HepG2 (cell line): ENCODE measurements around the gene NUDT14.

Experiments used
- EHMT2 ChIP-seq: fragments of 200-600 bp; sonication (generic); IDR thresholded peaks from 2 replicates; pipeline ENCODE4 v1.7.0; 2017; ENCODE audit warnings: antibody characterized with exemption, low read depth, low read length, borderline replicate concordance
- FOXA1 ChIP-seq, 2 experiments: fragments of 450-650 bp in 1 of 2; sonication (generic) in 1 of 2; formaldehyde crosslinking in 1 of 2; IDR thresholded peaks; 2 replicates each; pipeline versions ENCODE4 v1.4.0 to v1.6.1; 2016 to 2020; ENCODE audit warnings: missing genetic modification reagents in 1 of 2
- MAFF ChIP-seq: IDR thresholded peaks from 2 replicates; pipeline ENCODE4 v1.6.1; 2011; ENCODE audit warnings: low read depth, low read length, improper control_type of control experiment
- MLLT10 ChIP-seq: sonication (generic); formaldehyde crosslinking; IDR thresholded peaks from 2 replicates; pipeline ENCODE4 v1.4.0; 2020; ENCODE audit warnings: missing genetic modification reagents
- POLR2A ChIP-seq, 2 experiments: IDR thresholded peaks; 2 replicates each; pipeline ENCODE4 v1.6.1; 2011; ENCODE audit warnings: low read depth in 2 of 2, low read length in 2 of 2, mild to moderate bottlenecking in 1 of 2, moderate library complexity in 1 of 2; ENCODE audit not compliant: insufficient read depth in 1 of 2
- RNF2 ChIP-seq: fragments of 450-650 bp; conservative IDR thresholded peaks from 2 replicates; pipeline ENCODE4 v1.6.1; 2016; ENCODE audit warnings: low read depth
- TF ChIP-seq, protein P1 (sequence below): IDR thresholded peaks from 2 replicates; pipeline ENCODE4 v1.6.1; 2016
- TF ChIP-seq, protein P2 (sequence below): sonication (generic); formaldehyde crosslinking; conservative IDR thresholded peaks from 2 replicates; pipeline ENCODE4 v1.4.0; 2020; ENCODE audit warnings: mild to moderate bottlenecking, missing genetic modification reagents, moderate library complexity

DNA sequence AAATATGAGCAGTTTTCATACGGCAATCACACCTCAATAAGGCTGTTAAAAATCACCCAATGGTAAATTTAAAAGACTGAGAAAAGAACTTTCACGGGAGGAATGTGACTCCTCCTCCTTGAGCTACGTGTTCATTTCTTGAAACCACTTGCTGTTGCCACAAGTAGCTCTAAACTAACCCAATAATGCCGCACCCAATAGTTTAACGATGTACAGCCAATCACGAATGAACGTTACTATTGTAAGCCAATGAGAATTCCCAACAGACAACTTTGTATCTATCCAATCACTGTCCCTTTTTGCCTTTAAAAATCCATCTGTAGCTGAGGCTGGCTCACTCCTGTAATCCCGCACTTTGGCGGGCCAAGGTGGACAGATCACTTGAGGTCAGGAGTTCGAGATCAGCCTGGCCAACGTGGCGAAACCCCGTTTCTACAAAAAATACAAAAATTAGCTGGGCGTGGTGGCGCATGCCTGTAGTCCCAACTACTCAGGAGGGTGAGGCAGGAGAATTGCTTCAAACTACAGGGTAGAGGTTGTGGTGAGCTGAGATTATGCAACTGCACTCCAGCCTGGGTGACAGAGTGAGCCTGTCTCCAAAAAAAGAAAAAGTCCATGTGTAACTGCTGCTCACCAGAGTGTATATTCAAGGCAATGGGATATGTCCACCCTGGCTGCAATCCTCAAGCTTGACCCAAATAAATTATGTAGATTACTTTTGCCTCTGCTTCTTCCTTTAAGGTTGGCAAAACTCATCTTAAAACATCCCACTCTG, 42.8 kb upstream of the NUDT14 start:
- no peak for TF ChIP-seq MLLT10 (CRISPR knock-in tag)
- TF ChIP-seq, protein P1, sequence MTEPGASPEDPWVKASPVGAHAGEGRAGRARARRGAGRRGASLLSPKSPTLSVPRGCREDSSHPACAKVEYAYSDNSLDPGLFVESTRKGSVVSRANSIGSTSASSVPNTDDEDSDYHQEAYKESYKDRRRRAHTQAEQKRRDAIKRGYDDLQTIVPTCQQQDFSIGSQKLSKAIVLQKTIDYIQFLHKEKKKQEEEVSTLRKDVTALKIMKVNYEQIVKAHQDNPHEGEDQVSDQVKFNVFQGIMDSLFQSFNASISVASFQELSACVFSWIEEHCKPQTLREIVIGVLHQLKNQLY: no peak
- TF ChIP-seq FOXA1 (IDR thresholded peaks at IDR 0.05): no peak
- TF ChIP-seq FOXA1 (CRISPR knock-in tag; IDR thresholded peaks at IDR 0.05): no peak
- no peak for TF ChIP-seq MAFF
- no peak for TF ChIP-seq POLR2A (IDR thresholded peaks at IDR 0.05; ENCODE audit: insufficient read depth in 1 of 2, low read depth in 2 of 2, low read length in 2 of 2)
- TF ChIP-seq EHMT2: no peak
- TF ChIP-seq, protein P2, sequence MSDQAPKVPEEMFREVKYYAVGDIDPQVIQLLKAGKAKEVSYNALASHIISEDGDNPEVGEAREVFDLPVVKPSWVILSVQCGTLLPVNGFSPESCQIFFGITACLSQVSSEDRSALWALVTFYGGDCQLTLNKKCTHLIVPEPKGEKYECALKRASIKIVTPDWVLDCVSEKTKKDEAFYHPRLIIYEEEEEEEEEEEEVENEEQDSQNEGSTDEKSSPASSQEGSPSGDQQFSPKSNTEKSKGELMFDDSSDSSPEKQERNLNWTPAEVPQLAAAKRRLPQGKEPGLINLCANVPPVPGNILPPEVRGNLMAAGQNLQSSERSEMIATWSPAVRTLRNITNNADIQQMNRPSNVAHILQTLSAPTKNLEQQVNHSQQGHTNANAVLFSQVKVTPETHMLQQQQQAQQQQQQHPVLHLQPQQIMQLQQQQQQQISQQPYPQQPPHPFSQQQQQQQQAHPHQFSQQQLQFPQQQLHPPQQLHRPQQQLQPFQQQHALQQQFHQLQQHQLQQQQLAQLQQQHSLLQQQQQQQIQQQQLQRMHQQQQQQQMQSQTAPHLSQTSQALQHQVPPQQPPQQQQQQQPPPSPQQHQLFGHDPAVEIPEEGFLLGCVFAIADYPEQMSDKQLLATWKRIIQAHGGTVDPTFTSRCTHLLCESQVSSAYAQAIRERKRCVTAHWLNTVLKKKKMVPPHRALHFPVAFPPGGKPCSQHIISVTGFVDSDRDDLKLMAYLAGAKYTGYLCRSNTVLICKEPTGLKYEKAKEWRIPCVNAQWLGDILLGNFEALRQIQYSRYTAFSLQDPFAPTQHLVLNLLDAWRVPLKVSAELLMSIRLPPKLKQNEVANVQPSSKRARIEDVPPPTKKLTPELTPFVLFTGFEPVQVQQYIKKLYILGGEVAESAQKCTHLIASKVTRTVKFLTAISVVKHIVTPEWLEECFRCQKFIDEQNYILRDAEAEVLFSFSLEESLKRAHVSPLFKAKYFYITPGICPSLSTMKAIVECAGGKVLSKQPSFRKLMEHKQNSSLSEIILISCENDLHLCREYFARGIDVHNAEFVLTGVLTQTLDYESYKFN (CRISPR knock-in tag): no peak
- no peak for TF ChIP-seq RNF2
